ENCODE data around the gene SETD3. TPM values are rescaled to one million over a fixed set of nuclear protein-coding genes. Genes with fewer than 3 reads are reported as not detected.

Gene SETD3
- total and polyA plus RNA-seq, 2 of the 8 experiments (the other 6 are each of a cell fraction or from before 2014, with no cell fraction given), result 24.0 to 64.0 TPM

DNA sequence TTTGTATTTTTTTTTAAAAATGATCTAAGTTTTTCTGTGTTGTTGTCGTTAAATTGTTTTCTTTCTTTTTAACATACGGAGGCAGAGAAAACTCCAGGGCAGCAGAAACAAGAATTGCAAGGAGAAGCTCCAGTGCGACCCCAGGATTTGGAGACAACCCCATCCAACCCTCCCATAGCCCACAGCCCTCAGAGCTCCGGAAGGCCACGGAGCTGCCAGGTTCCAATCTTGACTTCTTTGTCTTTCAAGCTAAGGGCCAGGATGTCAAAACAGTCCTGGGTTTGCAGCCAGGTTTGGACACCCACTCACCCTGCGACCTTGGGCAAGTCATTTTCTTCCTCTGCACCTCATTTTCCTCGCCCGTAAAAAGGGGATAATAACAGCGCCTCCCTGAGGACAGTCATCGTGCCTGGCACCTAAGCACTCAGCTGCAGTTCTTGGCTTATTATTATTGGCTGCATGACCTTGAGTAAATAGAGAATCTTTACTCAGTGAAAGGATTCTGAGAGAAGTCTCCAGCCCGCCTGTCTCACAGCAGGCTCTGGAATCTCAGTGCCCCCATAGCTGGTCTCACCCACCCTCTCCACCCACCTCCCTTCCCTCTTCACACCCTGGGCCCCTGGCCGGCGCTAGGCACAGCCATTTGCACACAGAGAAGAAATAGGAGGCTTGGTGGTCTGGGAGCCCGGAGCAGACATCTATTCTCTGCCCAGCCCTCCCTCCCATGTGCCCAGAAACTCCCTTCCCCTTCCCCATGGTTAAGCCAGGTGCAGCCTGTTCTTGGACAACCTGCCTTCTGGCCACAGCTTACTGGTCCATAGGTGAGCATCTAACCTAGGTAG is 129.3 kb downstream of the SETD3 start:
- no peak overlapping the region for H3K14ac ChIP-seq (ENCODE audit: insufficient read length)
- H3K23ac ChIP-seq (ENCODE audit: insufficient read length), result no peak overlapping the region
- H2BK5ac ChIP-seq (ENCODE audit: low read depth, low read length), result no peak overlapping the region
- no peaks in the 10 kb centered on the region for H3K9me3 ChIP-seq (ENCODE audit: insufficient read depth in 2 of 2, low read depth in 1 of 2, low read length in 1 of 2)
- H2BK120ac ChIP-seq (replicated peaks; ENCODE audit: low read depth, low read length), result no peak overlapping the region
- no peaks in the 10 kb centered on the region for H3K79me2 ChIP-seq (ENCODE audit: control insufficient read depth in 1 of 2, insufficient read depth in 2 of 2, low read length in 2 of 2)
- H3K4me1 ChIP-seq (replicated peaks in 1 of 4; ENCODE audit: control insufficient read depth in 3 of 4, insufficient read depth in 4 of 4, low read length in 3 of 4), result no peaks in the 10 kb centered on the region; a peak in 1 of 7 replicates
- H3K27me3 ChIP-seq (replicated peaks in 1 of 4; ENCODE audit: control insufficient read depth in 3 of 4, extremely low read depth in 1 of 4, insufficient read depth in 3 of 4, low read length in 3 of 4), result no peaks in the 10 kb centered on the region
- no peak for TF ChIP-seq SIN3A (conservative IDR thresholded peaks at IDR 0.05 in 1 of 2, IDR thresholded peaks at IDR 0.05 in 1 of 2; ENCODE audit: low read depth in 1 of 2, low read length in 2 of 2)
- TF ChIP-seq KDM1A (IDR thresholded peaks at IDR 0.05; ENCODE audit: borderline replicate concordance, low read length), result 0 out of 2 replicates have a peak, but pooled peaks have one; percentile 16
- TF ChIP-seq RAD21 (IDR thresholded peaks at IDR 0.05 in 1 of 2, conservative IDR thresholded peaks at IDR 0.05 in 1 of 2; ENCODE audit: low read depth in 2 of 2, low read length in 2 of 2), result peak; percentile 25 to 41; a peak in 2 of 4 replicates
- TF ChIP-seq, protein P1, sequence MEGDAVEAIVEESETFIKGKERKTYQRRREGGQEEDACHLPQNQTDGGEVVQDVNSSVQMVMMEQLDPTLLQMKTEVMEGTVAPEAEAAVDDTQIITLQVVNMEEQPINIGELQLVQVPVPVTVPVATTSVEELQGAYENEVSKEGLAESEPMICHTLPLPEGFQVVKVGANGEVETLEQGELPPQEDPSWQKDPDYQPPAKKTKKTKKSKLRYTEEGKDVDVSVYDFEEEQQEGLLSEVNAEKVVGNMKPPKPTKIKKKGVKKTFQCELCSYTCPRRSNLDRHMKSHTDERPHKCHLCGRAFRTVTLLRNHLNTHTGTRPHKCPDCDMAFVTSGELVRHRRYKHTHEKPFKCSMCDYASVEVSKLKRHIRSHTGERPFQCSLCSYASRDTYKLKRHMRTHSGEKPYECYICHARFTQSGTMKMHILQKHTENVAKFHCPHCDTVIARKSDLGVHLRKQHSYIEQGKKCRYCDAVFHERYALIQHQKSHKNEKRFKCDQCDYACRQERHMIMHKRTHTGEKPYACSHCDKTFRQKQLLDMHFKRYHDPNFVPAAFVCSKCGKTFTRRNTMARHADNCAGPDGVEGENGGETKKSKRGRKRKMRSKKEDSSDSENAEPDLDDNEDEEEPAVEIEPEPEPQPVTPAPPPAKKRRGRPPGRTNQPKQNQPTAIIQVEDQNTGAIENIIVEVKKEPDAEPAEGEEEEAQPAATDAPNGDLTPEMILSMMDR (IDR thresholded peaks at IDR 0.05; ENCODE audit: control extremely low read depth in 1 of 3, insufficient read depth in 1 of 3, low read depth in 1 of 3, low read length in 3 of 3), result peak; percentile 27 to 52 (median 44); a peak in 3 of 4 replicates
- no peak overlapping the region for H3K18ac ChIP-seq (ENCODE audit: extremely low read depth, low read length)
- no peak overlapping the region for H3K4ac ChIP-seq (replicated peaks; ENCODE audit: insufficient read length, low read depth, low read length)
- no peak overlapping the region for H2BK20ac ChIP-seq (ENCODE audit: low read length)
- H3K27ac ChIP-seq (ENCODE audit: low read depth, low read length), result no peak overlapping the region
- no peak overlapping the region for H3K9ac ChIP-seq (replicated peaks in 1 of 4; ENCODE audit: extremely low read depth in 1 of 4, low read depth in 3 of 4, low read length in 3 of 4)
- no peaks in the 10 kb centered on the region for H3K79me1 ChIP-seq (ENCODE audit: low read depth, low read length)
- DNase-seq (ENCODE audit: low read depth in 1 of 2, low spot score in 2 of 2), result no peak
- H3K36me3 ChIP-seq (ENCODE audit: control insufficient read depth in 2 of 4, insufficient read depth in 4 of 4, low read length in 3 of 4), result no peaks in the 10 kb centered on the region
- H4K20me1 ChIP-seq (replicated peaks in 1 of 2; ENCODE audit: control insufficient read depth in 1 of 2, insufficient read depth in 2 of 2, low read length in 2 of 2), result no peaks in the 10 kb centered on the region
- no peak for FAIRE-seq
- no peak overlapping the region for H3K4me3 ChIP-seq (ENCODE audit: extremely low read depth in 1 of 4, insufficient read depth in 2 of 4, low read depth in 3 of 4, low read length in 4 of 4)
- no peak overlapping the region for H3K56ac ChIP-seq (replicated peaks; ENCODE audit: insufficient read length, low read depth, low read length)
- 84% methylated on average over 13 of the region's 14 CpGs; no CpG with 5 or more reads in 1 of the 2 experiments for WGBS, 2 experiments (ENCODE audit: extremely low coverage in 1 of 2, insufficient coverage in 1 of 2, insufficient read length in 1 of 2, insufficient replicate concordance in 2 of 2, low coverage in 1 of 2, low lambda C conversion rate in 2 of 2, missing lambda C conversion rate in 1 of 2)
- H2AFZ ChIP-seq (ENCODE audit: low read length), result no peak overlapping the region
- no peak overlapping the region for H2BK15ac ChIP-seq (ENCODE audit: low read length)
- H2BK12ac ChIP-seq (ENCODE audit: low read depth, low read length), result no peak overlapping the region
- no peaks in the 10 kb centered on the region for H3K23me2 ChIP-seq (ENCODE audit: low read depth, low read length)
- CTCF ChIA-PET (ENCODE audit: partially characterized antibody), result interaction anchor here (0.7 to 2.1 kb wide), 15 partner anchors 9 to 364 kb away, joined by 3 to 15 read pairs (median 5); no protein-coding TSS in a partner anchor
- H4K91ac ChIP-seq (replicated peaks; ENCODE audit: insufficient read length, low read length), result no peak overlapping the region
- H2AK5ac ChIP-seq (ENCODE audit: low read depth, low read length), result no peak overlapping the region
- H4K8ac ChIP-seq (ENCODE audit: extremely low read depth, insufficient read depth, low read length), result no peak overlapping the region; the same call in 1 of the 2 replicates
- POLR2A ChIA-PET (ENCODE audit: partially characterized antibody), result interaction anchor here (1.3 kb wide), 1 partner anchor 31 kb away, joined by 3 read pairs; no protein-coding TSS in a partner anchor
- H3K4me2 ChIP-seq (ENCODE audit: insufficient read depth in 1 of 2, low read depth in 2 of 2, low read length in 2 of 2), result no peak overlapping the region
- no peak overlapping the region for H4K5ac ChIP-seq (ENCODE audit: insufficient read length, low read depth, low read length)

Measured in H1 (cell line).